ENCODE data around the gene DNAJC11. TPM values are rescaled to one million over a fixed set of nuclear protein-coding genes. Genes with fewer than 3 reads are reported as not detected.

Gene DNAJC11
- total RNA-seq, 1 experiment from 2014 or later, result 93.6 TPM

DNA sequence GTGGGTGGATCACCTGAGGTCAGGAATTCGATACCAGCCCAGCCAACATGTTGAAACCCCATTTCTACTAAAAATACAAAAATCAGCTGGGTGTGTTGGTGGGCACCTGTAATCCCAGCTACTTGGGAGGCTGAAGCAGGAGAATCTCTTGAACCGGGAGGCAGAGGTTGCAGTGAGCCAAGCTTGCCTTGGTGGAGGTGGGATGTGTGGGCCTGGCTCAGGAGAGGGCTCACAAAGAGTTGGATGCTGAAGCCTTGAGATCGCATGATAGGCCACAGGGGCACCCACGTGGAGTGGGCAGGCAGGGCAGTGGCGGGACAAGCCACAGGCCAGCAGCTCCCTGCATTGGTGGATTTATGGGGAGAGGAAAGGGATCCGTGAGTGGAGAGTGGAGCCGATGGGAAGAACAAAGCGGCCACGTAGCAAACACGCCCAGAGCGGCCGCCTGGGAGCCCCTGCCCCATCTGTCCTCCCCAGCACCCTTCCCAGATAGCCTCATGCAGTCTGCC lies 72.6 kb downstream of the DNAJC11 start:
- no peak overlapping the region for H3K27ac ChIP-seq (ENCODE audit: low read length)
- POLR2A ChIA-PET, result no interaction called here
- TF ChIP-seq, protein P1, sequence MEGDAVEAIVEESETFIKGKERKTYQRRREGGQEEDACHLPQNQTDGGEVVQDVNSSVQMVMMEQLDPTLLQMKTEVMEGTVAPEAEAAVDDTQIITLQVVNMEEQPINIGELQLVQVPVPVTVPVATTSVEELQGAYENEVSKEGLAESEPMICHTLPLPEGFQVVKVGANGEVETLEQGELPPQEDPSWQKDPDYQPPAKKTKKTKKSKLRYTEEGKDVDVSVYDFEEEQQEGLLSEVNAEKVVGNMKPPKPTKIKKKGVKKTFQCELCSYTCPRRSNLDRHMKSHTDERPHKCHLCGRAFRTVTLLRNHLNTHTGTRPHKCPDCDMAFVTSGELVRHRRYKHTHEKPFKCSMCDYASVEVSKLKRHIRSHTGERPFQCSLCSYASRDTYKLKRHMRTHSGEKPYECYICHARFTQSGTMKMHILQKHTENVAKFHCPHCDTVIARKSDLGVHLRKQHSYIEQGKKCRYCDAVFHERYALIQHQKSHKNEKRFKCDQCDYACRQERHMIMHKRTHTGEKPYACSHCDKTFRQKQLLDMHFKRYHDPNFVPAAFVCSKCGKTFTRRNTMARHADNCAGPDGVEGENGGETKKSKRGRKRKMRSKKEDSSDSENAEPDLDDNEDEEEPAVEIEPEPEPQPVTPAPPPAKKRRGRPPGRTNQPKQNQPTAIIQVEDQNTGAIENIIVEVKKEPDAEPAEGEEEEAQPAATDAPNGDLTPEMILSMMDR (IDR thresholded peaks at IDR 0.05), result no peak
- TF ChIP-seq, protein P2, sequence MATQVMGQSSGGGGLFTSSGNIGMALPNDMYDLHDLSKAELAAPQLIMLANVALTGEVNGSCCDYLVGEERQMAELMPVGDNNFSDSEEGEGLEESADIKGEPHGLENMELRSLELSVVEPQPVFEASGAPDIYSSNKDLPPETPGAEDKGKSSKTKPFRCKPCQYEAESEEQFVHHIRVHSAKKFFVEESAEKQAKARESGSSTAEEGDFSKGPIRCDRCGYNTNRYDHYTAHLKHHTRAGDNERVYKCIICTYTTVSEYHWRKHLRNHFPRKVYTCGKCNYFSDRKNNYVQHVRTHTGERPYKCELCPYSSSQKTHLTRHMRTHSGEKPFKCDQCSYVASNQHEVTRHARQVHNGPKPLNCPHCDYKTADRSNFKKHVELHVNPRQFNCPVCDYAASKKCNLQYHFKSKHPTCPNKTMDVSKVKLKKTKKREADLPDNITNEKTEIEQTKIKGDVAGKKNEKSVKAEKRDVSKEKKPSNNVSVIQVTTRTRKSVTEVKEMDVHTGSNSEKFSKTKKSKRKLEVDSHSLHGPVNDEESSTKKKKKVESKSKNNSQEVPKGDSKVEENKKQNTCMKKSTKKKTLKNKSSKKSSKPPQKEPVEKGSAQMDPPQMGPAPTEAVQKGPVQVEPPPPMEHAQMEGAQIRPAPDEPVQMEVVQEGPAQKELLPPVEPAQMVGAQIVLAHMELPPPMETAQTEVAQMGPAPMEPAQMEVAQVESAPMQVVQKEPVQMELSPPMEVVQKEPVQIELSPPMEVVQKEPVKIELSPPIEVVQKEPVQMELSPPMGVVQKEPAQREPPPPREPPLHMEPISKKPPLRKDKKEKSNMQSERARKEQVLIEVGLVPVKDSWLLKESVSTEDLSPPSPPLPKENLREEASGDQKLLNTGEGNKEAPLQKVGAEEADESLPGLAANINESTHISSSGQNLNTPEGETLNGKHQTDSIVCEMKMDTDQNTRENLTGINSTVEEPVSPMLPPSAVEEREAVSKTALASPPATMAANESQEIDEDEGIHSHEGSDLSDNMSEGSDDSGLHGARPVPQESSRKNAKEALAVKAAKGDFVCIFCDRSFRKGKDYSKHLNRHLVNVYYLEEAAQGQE (IDR thresholded peaks at IDR 0.05; ENCODE audit: insufficient read depth in 1 of 2, low read depth in 2 of 2, low read length in 1 of 2), result no peak
- no peak for TF ChIP-seq TCF7L2 (IDR thresholded peaks at IDR 0.05; ENCODE audit: low read depth, low read length)
- no peak for TF ChIP-seq SIN3A (IDR thresholded peaks at IDR 0.05; ENCODE audit: borderline replicate concordance, insufficient read depth, low read depth, low read length)
- no peak for TF ChIP-seq POLR2AphosphoS5 (IDR thresholded peaks at IDR 0.05; ENCODE audit: low read depth, low read length)
- no peak for ATAC-seq
- DNase-seq (ENCODE audit: low read depth, low spot score), result no peak
- in situ Hi-C loops (cut with HindIII; ENCODE audit: low pct_unique_long_range_greater_than_20kb, low sequenced_read_pairs) (no loop called here), intact Hi-C loops (cut with micrococcal nuclease; ENCODE audit: unreplicated experiment) (no loop called here)
- peaks cover 7% of the 10 kb centered on the region for H3K4me1 ChIP-seq (ENCODE audit: control insufficient read depth, insufficient read depth, low read length)
- CTCF ChIA-PET, result no interaction called here
- no peak overlapping the region for H3K4me3 ChIP-seq (ENCODE audit: low read depth in 2 of 2, low read length in 2 of 2)
- no peaks in the 10 kb centered on the region for H3K9me3 ChIP-seq (ENCODE audit: control insufficient read depth, insufficient read depth, low read depth, low read length)
- peaks cover 2% of the 10 kb centered on the region; the same call in 1 of the 2 replicates for H3K36me3 ChIP-seq (ENCODE audit: control insufficient read depth, insufficient read depth, low read length)
- BruUV-seq (replicated peaks), result no TSS peak
- no peaks in the 10 kb centered on the region for H3K27me3 ChIP-seq (ENCODE audit: control insufficient read depth, insufficient read depth, low read length)

DNA sequence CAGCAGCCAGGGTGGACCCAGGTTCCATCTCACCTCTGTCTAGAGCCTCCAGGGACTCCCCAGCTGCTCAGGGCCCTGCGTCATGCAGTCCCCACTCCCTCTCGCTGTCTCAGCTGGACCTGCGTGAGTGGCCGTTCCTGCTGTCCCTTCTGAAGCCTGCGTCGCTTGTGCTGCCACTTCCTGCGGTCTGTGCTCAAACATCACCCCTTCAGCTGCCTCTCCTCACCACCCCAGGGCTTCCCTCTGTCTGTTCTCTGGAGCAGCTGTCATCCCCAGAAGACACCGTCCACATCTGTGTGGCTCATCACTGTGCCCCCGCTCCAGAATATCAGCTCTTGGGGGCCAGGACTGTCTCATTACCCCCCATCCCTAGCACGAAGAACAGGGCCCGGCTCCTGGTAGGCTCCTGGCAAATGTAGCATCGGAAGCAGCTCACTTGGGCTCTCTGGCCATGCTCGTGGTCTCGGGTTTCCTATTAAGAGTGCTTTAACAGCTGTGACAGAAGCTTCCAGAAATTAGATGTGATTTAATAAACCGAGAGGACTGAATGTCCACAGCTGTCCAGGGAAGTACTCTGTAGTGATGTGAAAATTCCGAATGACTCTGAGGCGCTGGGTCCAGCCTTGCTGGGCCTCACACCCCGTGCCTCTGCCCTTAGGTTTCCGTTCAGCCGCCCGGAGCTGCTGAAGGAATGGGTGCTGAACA lies 73.6 kb downstream of the DNAJC11 start:
- CTCF ChIA-PET, result no interaction called here
- intact Hi-C loops (cut with micrococcal nuclease; ENCODE audit: unreplicated experiment), result no loop called here
- no peak for ATAC-seq
- H3K36me3 ChIP-seq (ENCODE audit: control insufficient read depth, insufficient read depth, low read length), result peaks cover 2% of the 10 kb centered on the region; the same call in 1 of the 2 replicates
- no peaks in the 10 kb centered on the region for H3K9me3 ChIP-seq (ENCODE audit: control insufficient read depth, insufficient read depth, low read depth, low read length)
- TF ChIP-seq, protein P1 (IDR thresholded peaks at IDR 0.05), result no peak
- TF ChIP-seq TCF7L2 (IDR thresholded peaks at IDR 0.05; ENCODE audit: low read depth, low read length) (no peak), POLR2AphosphoS5 (IDR thresholded peaks at IDR 0.05; ENCODE audit: low read depth, low read length) (no peak), SIN3A (IDR thresholded peaks at IDR 0.05; ENCODE audit: borderline replicate concordance, insufficient read depth, low read depth, low read length) (no peak)
- TF ChIP-seq, protein P2 (IDR thresholded peaks at IDR 0.05; ENCODE audit: insufficient read depth in 1 of 2, low read depth in 2 of 2, low read length in 1 of 2), result no peak
- H3K27ac ChIP-seq (ENCODE audit: low read length), result no peak overlapping the region
- H3K27me3 ChIP-seq (ENCODE audit: control insufficient read depth, insufficient read depth, low read length), result no peaks in the 10 kb centered on the region
- no TSS peak for BruUV-seq (replicated peaks)
- H3K4me3 ChIP-seq (ENCODE audit: low read depth in 2 of 2, low read length in 2 of 2), result no peak overlapping the region
- POLR2A ChIA-PET, result no interaction called here
- H3K4me1 ChIP-seq (ENCODE audit: control insufficient read depth, insufficient read depth, low read length), result peaks cover 18% of the 10 kb centered on the region
- DNase-seq (ENCODE audit: low read depth, low spot score), result no peak
- in situ Hi-C loops (cut with HindIII; ENCODE audit: low pct_unique_long_range_greater_than_20kb, low sequenced_read_pairs), result no loop called here

All from Panc1 (cell line).